DND-41 (cell line): ENCODE measurements around the gene MAGEA6.
"Not testable (repeated sequence)": the region's sequence is repeated elsewhere in the genome, so short reads cannot be mapped to it uniquely, and the experiment has no call there.

Experiments used
- EZH2 ChIP-seq: IDR thresholded peaks from 3 replicates; pipeline ENCODE4 v1.6.1; 2012; ENCODE audit warnings: borderline replicate concordance, low read depth, mild to moderate bottlenecking, moderate library complexity, low read length, inconsistent platforms; ENCODE audit not compliant: severe bottlenecking
- TF ChIP-seq, protein P1 (sequence below): IDR thresholded peaks from 2 replicates; pipeline ENCODE4 v1.5.1; 2012; ENCODE audit warnings: borderline replicate concordance, low read length, moderate library complexity, mild to moderate bottlenecking; ENCODE audit not compliant: poor library complexity, severe bottlenecking; ENCODE audit errors: extremely low read depth

DNA sequence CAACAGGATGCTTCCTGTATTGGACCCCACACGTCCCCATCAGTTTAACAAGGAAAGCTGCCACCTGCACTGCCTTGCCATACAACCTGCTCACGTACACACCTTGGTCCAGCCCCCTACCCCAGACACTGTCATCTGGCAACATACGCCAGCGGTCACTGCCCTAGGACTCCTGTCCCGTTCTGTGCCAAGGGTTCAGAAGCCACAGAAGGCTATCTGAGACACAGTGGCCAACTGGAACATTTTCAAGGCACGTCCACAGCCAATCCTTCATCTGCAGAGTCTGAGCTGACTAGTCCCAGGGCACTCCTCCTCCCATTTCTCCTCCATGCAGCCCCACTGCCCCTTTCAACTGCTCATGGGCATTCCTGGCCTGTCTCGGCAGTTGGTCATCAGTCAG, 7.9 kb downstream of the MAGEA6 start:
- TF ChIP-seq, protein P1, sequence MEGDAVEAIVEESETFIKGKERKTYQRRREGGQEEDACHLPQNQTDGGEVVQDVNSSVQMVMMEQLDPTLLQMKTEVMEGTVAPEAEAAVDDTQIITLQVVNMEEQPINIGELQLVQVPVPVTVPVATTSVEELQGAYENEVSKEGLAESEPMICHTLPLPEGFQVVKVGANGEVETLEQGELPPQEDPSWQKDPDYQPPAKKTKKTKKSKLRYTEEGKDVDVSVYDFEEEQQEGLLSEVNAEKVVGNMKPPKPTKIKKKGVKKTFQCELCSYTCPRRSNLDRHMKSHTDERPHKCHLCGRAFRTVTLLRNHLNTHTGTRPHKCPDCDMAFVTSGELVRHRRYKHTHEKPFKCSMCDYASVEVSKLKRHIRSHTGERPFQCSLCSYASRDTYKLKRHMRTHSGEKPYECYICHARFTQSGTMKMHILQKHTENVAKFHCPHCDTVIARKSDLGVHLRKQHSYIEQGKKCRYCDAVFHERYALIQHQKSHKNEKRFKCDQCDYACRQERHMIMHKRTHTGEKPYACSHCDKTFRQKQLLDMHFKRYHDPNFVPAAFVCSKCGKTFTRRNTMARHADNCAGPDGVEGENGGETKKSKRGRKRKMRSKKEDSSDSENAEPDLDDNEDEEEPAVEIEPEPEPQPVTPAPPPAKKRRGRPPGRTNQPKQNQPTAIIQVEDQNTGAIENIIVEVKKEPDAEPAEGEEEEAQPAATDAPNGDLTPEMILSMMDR, result not testable (repeated sequence)
- TF ChIP-seq EZH2, result not testable (repeated sequence)
